Testis (tissue), 2 donors: ENCODE data around the gene MYBPH.

Experiments
- POLR2A ChIP-seq: fragments of 450-650 bp; IDR thresholded peaks from one replicate; pipeline ENCODE4 v1.6.1; 2017; ENCODE audit warnings: antibody characterized with exemption, mild to moderate bottlenecking, moderate library complexity
- TF ChIP-seq, protein P1 (sequence below), 3 experiments: fragments of 450-650 bp in 2 of 3; fragments of 200-600 bp in 1 of 3; sonication (generic) in 1 of 3; IDR thresholded peaks; one replicate each; pipeline ENCODE4 v1.5.1; 2016 to 2019; ENCODE audit warnings: antibody characterized with exemption in 3 of 3, mild to moderate bottlenecking in 2 of 3, moderate library complexity in 1 of 3

DNA sequence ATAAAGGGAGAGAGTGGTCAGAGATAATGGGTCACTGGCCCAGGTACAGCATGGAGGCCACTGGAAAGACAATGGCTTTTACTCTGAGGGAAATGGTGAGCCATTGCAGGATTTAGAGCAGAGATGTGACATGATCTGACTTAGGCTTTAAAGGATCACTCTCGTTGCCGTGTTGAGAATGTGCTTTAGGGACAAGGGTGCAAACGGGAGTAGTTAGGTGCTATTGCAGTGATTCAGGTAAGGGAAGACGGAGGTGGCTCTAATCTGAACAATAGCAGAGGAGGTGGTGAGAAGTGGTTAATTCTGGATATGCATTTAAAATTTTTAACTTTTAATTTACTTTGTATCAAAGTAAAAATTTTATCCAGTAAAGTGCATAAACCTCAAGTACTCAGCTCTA is 38.3 kb downstream of the MYBPH start:
- TF ChIP-seq, protein P1, sequence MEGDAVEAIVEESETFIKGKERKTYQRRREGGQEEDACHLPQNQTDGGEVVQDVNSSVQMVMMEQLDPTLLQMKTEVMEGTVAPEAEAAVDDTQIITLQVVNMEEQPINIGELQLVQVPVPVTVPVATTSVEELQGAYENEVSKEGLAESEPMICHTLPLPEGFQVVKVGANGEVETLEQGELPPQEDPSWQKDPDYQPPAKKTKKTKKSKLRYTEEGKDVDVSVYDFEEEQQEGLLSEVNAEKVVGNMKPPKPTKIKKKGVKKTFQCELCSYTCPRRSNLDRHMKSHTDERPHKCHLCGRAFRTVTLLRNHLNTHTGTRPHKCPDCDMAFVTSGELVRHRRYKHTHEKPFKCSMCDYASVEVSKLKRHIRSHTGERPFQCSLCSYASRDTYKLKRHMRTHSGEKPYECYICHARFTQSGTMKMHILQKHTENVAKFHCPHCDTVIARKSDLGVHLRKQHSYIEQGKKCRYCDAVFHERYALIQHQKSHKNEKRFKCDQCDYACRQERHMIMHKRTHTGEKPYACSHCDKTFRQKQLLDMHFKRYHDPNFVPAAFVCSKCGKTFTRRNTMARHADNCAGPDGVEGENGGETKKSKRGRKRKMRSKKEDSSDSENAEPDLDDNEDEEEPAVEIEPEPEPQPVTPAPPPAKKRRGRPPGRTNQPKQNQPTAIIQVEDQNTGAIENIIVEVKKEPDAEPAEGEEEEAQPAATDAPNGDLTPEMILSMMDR (IDR thresholded peaks at IDR 0.05): no peak
- no peak for TF ChIP-seq POLR2A
